ENCODE measurements around the gene KRT78.
"Not testable (repeated sequence)": the region's sequence is repeated elsewhere in the genome, so short reads cannot be mapped to it uniquely, and the experiment has no call there.

KRT78 gene

GRCh38 chr12:52798003-52798670 lies 50.7 kb downstream of the KRT78 start:
- no peak overlapping the region for H3K4me3 ChIP-seq (replicated peaks in 1 of 2; ENCODE audit: low read depth in 2 of 2, low read length in 2 of 2)
- DNase-seq (ENCODE audit: low read depth in 2 of 2), result peak in 1 of 2 donors; percentile 16
- TF ChIP-seq CTCF (IDR thresholded peaks at IDR 0.05; ENCODE audit: low read depth, low read length), result no peak

GRCh38 chr12:52797529-52797894 lies 51.3 kb downstream of the KRT78 start:
- H3K4me3 ChIP-seq (replicated peaks in 1 of 2; ENCODE audit: low read depth in 2 of 2, low read length in 2 of 2), result no peak overlapping the region
- no peak for TF ChIP-seq CTCF (IDR thresholded peaks at IDR 0.05; ENCODE audit: low read depth, low read length)
- no peak for DNase-seq (ENCODE audit: low read depth in 2 of 2)

- DNase-seq (ENCODE audit: low read depth in 2 of 2), result no peak
- no peak overlapping the region for H3K4me3 ChIP-seq (replicated peaks in 1 of 2; ENCODE audit: low read depth in 2 of 2, low read length in 2 of 2)
- no peak for TF ChIP-seq CTCF (IDR thresholded peaks at IDR 0.05; ENCODE audit: low read depth, low read length)
These were observed 51.8 kb downstream of the KRT78 start for GRCh38 chr12:52796839-52797528.

GRCh38 chr12:52796429-52796794 lies 52.4 kb downstream of the KRT78 start:
- no peak for TF ChIP-seq CTCF (IDR thresholded peaks at IDR 0.05; ENCODE audit: low read depth, low read length)
- no peak overlapping the region for H3K4me3 ChIP-seq (replicated peaks in 1 of 2; ENCODE audit: low read depth in 2 of 2, low read length in 2 of 2)
- no peak for DNase-seq (ENCODE audit: low read depth in 2 of 2)

- no peak for TF ChIP-seq CTCF (IDR thresholded peaks at IDR 0.05; ENCODE audit: low read depth, low read length)
- DNase-seq (ENCODE audit: low read depth in 2 of 2), result no peak
- no peak within 1 kb of the TSS for H3K4me3 ChIP-seq (replicated peaks in 1 of 2; ENCODE audit: low read depth in 2 of 2, low read length in 2 of 2)
These were observed 52.9 kb downstream of the KRT78 start, which contains the start of gene KRT3 for GRCh38 chr12:52795694-52796428. KRT3 (minus strand) TSS chr12:52796117; CDS start chr12:52796042, 75 bp downstream.

GRCh38 chr12:52795332-52795674 lies 53.5 kb downstream of the KRT78 start:
- H3K4me3 ChIP-seq (replicated peaks in 1 of 2; ENCODE audit: low read depth in 2 of 2, low read length in 2 of 2); DNase-seq (ENCODE audit: low read depth in 2 of 2): not testable (repeated sequence)

Measured in cardiac fibroblast (primary cell).